ENCODE measurements around the gene SYPL2.
A peak's percentile ranks its signal among the peaks of the same experiment; 100 is the strongest.
"Not testable (repeated sequence)": the region's sequence is repeated elsewhere in the genome, so short reads cannot be mapped to it uniquely, and the experiment has no call there.

Gene SYPL2

GRCh38 chr1:109472779-109473178 lies 6.4 kb downstream of the SYPL2 start:
- DNase-seq: no peak

GRCh38 chr1:109473284-109474057 lies 7.1 kb downstream of the SYPL2 start:
- not testable (repeated sequence) for DNase-seq

DNA sequence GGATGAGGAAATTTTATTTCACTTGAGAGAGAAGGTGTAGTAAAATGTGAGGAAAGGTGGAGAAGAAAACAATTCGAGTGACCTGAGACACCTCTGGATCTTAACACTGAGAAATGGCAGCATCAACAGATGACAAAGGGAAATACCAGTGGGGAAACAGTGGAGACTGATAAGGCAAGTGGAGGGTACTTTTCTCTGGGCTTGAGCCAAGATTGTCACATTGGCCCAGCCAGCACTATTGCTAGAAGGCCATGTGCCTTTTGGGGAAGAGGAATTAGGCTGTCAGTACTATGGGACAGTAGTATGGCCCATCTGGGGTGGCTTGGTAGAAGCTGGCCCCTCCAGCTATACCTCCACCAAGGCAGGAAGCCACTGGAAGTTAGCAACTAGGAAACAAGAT lies 8.4 kb downstream of the SYPL2 start:
- DNase-seq: no peak

DNA sequence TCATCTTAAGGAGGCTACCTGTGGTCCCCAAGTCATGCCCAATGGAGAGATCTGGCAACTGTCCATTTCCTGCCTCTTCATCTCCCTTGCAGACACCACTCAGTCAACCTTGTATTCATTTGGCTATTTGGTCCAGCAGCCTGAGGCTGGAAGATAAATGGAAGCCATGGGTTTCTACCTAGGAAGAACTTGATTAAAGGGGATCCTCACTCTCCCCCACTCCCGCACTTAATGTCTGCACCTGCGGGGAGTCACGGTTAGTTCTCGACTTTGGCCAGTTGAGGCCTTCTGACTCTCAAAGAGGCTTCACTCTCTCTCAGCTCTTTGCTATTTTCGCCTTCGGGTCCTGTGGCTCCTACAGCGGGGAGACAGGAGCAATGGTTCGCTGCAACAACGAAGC lies 8.9 kb downstream of the SYPL2 start:
- DNase-seq: no peak

GRCh38 chr1:109476825-109477224 lies 10.5 kb downstream of the SYPL2 start:
- no peak for DNase-seq

- DNase-seq: no peak
Measured at GRCh38 chr1:109477821-109478220, 11.5 kb downstream of the SYPL2 start.

- DNase-seq: peak; percentile 22
Measured at GRCh38 chr1:109478806-109479205, 12.5 kb downstream of the SYPL2 start.

DNA sequence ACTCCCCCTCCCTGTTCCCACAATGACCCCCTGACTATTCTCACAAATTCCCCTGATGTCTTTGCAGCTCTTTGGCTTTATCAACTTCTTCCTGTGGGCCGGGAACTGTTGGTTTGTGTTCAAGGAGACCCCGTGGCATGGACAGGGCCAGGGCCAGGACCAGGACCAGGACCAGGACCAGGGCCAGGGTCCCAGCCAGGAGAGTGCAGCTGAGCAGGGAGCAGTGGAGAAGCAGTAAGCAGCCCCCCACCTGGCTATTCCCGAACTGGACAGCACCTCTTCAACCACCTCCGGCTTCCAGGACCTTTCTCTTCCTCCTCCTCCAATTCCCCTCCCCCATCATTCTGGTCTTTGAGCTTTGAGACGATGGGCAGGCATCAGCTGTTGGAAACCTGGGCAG lies 13.0 kb downstream of the SYPL2 start:
- DNase-seq: no peak

DNA sequence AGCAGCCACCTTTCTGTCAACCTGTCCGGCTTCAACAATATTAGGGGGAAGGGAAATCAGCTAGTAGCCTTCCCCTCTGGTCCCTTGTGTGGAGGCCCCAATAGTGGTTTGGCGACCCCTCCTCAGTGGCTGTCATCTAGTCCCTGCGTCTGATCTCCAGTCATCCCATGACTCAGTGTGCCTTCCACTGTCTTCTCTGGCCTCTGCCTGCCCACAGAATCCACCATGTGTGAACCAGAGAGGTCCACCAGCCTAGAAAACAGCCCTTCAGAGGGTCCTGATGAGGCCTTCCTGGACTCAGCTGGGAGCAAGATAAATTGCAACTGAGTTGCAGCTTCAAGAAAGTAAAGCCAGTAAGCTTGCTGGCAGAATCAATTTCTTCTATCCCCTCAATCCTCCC lies 13.6 kb downstream of the SYPL2 start:
- no peak for DNase-seq

- DNase-seq: no peak
Measured at GRCh38 chr1:109481646-109482045, 15.3 kb downstream of the SYPL2 start.

GRCh38 chr1:109482242-109482641 lies 15.9 kb downstream of the SYPL2 start:
- no peak for DNase-seq

- DNase-seq: peak; percentile 45
Measured at GRCh38 chr1:109482791-109483671, 16.7 kb downstream of the SYPL2 start.

GRCh38 chr1:109483672-109484518 lies 17.5 kb downstream of the SYPL2 start, which contains the start of gene ATXN7L2:
Gene ATXN7L2 (plus strand): TSS chr1:109483905. CDS start chr1:109483954, 49 bp downstream.
- peak; percentile 91 for DNase-seq

DNA sequence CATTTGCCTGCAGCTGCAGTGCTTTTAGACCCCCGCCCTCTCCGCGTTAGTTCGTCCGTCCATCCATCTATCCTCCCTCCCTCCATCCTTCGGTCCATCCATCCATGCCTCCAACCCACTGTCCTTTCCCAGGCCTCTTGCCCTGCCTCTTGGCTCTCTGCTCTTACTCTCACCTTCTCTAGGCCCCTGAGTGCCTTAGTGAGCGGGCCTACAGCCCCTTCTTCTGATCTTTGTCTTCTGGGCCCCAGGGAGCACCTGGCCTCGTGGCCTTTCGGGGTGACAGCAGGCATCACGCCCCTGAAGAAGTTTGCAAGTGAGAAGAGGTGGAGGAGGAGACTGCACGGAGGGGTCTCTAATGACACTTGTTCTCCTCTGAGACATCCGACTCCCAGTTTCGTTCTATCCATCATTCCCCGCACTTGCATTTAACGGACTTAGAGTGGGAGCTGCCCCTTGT lies 18.2 kb downstream of the SYPL2 start:
- no peak for DNase-seq

- DNase-seq: no peak
Measured at GRCh38 chr1:109485001-109485400, 18.7 kb downstream of the SYPL2 start.

DNA sequence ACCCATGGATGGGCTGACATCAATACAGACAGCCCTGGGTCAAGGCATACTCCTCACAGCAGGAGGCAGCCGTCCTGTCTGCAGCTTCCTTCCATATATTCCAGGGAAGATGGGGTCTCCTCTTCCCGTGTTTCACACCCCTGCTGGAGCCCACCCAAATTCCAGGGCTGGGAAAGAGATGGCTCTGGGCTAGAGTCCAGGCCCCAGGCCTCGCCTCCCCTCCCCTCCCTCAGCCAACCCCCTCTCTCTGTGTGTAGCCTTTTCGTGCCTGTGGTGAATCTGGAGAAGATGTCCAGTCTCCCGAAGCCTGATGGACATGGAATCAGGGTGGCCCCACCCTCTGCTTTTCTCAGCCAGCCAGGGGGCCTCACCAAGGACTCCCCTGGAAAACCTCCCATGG lies 20.9 kb downstream of the SYPL2 start:
- DNase-seq: no peak

GRCh38 chr1:109488201-109488600 lies 21.9 kb downstream of the SYPL2 start:
- DNase-seq: no peak

DNA sequence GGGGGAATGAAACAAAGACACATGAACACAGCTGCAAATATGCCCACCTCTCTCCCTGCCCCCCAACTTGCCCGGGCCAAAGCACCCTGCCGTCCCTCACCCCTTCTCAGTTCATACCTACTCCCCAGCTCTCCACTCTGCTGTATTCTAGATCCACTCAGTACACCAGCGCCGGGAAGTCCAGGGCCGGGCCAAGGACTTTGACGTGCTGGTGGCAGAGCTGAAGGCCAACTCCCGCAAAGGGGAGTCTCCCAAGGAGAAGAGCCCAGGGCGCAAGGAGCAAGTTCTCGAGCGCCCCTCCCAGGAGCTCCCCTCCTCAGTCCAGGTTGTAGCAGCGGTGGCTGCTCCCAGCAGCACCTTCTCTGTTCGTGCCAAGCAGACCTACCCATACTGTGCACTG lies 22.4 kb downstream of the SYPL2 start:
- no peak for DNase-seq

- peak; percentile 78 for DNase-seq
Measured at GRCh38 chr1:109490029-109490933, 23.9 kb downstream of the SYPL2 start.

GRCh38 chr1:109490934-109491302 lies 24.6 kb downstream of the SYPL2 start:
- no peak for DNase-seq

DNA sequence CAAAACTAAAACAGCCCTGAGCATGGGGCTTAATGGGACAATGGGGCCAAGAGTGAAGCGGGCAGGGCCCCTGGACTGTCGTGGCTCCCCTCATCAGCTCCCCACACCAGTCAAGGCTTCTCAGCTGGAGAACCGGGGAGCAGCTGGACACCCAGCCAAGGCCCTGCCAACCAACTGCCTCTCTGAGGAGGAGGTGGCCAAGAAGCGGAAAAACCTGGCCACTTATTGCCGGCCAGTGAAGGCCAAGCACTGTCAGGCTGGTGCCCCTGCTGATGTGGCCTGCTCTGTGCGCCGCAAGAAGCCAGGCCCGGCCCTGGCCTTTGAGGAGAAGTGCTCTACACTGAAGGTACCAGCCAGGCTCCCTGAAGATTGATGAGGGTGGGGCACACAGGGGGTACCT lies 25.0 kb downstream of the SYPL2 start:
- DNase-seq: no peak

DNA sequence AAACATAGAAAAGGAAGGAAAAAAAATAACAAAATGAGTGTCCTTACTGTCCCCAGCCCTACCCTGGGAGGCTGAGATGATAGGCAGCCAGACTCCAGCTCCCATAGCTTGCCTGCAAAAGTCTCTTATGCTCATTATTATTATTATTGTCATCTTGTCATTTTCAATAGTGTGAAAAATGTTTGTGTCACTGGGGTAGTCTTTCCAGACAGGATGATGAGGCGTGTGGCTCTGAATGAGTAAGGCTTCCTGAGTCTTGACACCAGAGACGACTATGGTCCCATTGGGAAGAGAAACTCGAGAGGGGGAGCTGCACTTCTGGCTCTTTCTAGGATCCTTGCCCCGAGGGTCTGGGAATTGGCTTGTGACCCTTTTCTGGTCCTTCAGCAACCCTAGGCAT lies 26.4 kb downstream of the SYPL2 start:
- DNase-seq: no peak
